ENCODE data around the gene HOMER1.

Gene HOMER1, protein sequence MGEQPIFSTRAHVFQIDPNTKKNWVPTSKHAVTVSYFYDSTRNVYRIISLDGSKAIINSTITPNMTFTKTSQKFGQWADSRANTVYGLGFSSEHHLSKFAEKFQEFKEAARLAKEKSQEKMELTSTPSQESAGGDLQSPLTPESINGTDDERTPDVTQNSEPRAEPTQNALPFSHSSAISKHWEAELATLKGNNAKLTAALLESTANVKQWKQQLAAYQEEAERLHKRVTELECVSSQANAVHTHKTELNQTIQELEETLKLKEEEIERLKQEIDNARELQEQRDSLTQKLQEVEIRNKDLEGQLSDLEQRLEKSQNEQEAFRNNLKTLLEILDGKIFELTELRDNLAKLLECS
- 6.3 to 66.6 (median 34.5) reads per million in 9 experiments for total RNA-seq

DNA sequence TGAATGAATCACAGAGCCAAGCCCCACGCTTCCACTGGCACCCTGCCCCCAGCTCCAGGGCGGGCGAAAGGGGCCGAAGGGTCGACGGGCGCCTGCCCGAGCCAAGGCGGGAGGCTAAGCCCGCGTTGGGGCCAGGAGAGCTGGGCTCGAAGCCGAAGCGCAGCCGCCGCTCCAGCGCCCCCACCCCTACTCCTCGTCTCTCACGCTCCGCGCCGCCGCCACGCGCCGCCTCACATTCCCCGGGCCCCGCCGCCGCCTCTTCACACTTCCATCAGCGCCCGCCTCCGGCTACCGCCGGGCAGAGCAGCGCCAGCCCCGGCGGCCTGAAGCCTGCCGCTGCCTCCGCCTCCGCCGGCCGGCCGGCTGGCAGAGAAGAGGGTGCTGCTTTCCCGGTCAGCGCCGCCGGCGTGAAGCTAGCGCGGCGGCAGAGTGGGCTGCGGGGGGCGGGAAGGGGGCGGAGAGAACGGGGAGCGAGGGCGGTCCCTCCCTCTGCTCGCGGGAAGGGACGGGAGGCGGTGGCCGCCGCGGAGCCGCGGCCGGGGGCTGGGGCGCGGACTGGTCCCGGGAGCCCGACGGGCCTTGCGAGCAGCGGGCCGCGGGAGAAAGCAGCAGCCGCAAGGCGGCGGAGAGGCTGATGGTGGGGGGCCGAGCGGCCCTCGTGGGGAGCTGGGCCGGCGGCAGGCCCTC lies at the start of gene HOMER1:
Gene HOMER1 (minus strand): TSS at position 431 of the 687 bp plus-strand sequence. CDS start 1,360 bp downstream, outside the sequence.
- peak; percentile 69 for ATAC-seq (replicated peaks)
- H3K4me1 Mint-ChIP-seq (ENCODE audit: low read depth in 2 of 2): peaks cover 13 to 15% of the 10 kb centered on the region in 2 donors
- no peaks in the 10 kb centered on the region for H3K27me3 Mint-ChIP-seq
- H3K36me3 Mint-ChIP-seq (ENCODE audit: insufficient read depth): peaks cover 18% of the 10 kb centered on the region
- DNase-seq: peak; percentile 63 to 72 (median 69)
- H3K4me3 Mint-ChIP-seq: peak within 1 kb of the TSS; percentile 94
- H3K27ac Mint-ChIP-seq: peak within 1 kb of the TSS; percentile 98 to 99
- H3K9me3 Mint-ChIP-seq: no peaks in the 10 kb centered on the region

DNA sequence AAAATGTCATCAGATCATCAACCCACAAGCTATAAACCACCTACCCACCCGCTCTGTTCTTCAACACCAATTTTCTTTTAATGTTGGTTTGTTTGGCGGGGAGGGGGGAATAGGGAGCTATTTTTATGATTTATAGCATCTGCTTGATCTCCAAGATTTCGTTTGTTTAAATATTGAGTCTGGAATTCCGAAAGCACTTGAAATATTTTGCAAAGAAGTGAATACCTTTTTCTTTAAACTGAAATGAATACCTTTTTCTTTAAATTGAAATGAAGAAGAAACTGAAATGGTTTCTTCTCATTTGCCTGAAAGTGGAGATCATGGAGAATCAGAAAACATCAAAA lies 49.3 kb upstream of the HOMER1 start:
- H3K4me3 Mint-ChIP-seq: no peak overlapping the region
- no peaks in the 10 kb centered on the region for H3K36me3 Mint-ChIP-seq (ENCODE audit: insufficient read depth)
- H3K9me3 Mint-ChIP-seq: no peaks in the 10 kb centered on the region
- ATAC-seq (replicated peaks) (no peak), DNase-seq (no peak)
- H3K27me3 Mint-ChIP-seq: no peaks in the 10 kb centered on the region
- peaks cover 9% of the 10 kb centered on the region in 2 donors for H3K4me1 Mint-ChIP-seq (ENCODE audit: low read depth in 2 of 2)
- no peak overlapping the region for H3K27ac Mint-ChIP-seq

DNA sequence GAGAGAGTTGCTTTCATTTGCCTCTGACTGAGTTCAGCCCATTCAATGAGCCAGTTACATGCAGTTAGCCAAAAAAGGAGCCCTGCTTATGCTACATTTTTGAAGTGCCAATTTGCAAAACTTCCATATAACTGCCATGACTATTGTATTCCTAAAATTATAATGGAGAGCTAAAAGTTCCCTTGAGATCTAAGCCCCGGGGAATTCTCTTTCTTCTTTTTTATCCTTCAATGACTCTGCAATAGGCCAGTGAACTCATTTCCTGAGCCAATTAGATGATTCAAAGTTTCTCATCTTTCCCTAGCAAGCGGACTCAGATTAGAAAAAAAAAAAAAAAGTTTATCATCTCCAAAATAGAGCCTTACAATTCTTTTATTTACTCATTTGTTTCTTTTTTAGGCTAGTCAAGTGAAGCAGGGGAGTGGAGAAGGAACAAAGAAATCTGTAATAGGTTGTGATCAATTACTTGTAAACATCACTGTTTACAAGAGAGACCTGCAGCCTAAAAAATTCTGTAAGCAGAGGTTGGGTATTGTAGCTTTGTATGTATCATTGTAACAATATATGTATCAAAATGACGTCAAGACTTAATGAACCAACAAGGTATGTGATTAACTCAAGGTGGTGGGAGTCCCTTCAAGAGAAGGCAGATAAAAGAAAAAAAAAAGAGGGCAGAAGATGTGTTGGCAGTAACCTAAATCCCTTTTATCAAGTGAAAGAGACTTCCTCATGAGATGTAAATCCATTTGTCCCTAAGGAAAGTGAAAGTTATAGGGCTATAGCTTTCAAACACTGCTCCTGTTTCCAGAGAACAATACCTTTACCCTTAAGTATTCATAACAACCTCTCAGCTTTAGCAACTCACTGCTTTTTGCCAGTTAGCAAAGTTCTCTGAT lies 48.7 kb upstream of the HOMER1 start:
- DNase-seq: no peak
- Mint-ChIP-seq H3K27me3 (no peaks in the 10 kb centered on the region), H3K27ac (no peak overlapping the region)

DNA sequence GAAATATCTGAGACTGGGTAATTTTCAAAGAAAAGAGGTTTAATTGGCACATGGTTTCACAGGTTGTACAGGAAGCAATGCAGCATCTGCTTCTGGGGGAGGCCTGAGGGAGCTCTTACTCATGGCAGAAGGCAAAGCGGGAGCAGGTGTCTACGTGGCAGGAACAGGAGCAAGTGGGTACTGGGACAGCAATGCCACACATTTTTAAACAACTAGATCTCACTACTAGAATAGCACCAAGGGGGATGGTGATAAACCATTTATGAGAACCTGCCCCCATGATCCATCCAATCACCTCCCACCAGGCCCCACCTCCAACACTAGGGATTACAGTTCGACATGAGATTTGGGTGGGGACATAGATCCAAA lies 47.6 kb upstream of the HOMER1 start:
- Mint-ChIP-seq H3K4me1 (ENCODE audit: low read depth in 2 of 2) (peaks cover 9% of the 10 kb centered on the region in 2 donors), H3K27me3 (peaks cover 0 to 6% of the 10 kb centered on the region in 2 donors), H3K27ac (peak overlapping the region; percentile 23 to 63), H3K9me3 (no peaks in the 10 kb centered on the region), H3K36me3 (ENCODE audit: insufficient read depth) (no peaks in the 10 kb centered on the region), H3K4me3 (no peak overlapping the region)
- DNase-seq (no peak), ATAC-seq (replicated peaks) (peak; percentile 8)

More for the DNA sequence above, 48.7 kb upstream of the HOMER1 start:
- ATAC-seq (replicated peaks): no peak
- H3K4me1 Mint-ChIP-seq (ENCODE audit: low read depth in 2 of 2): peaks cover 9% of the 10 kb centered on the region in 2 donors
- no peaks in the 10 kb centered on the region for H3K9me3 Mint-ChIP-seq
- no peaks in the 10 kb centered on the region for H3K36me3 Mint-ChIP-seq (ENCODE audit: insufficient read depth)
- no peak overlapping the region for H3K4me3 Mint-ChIP-seq

DNA sequence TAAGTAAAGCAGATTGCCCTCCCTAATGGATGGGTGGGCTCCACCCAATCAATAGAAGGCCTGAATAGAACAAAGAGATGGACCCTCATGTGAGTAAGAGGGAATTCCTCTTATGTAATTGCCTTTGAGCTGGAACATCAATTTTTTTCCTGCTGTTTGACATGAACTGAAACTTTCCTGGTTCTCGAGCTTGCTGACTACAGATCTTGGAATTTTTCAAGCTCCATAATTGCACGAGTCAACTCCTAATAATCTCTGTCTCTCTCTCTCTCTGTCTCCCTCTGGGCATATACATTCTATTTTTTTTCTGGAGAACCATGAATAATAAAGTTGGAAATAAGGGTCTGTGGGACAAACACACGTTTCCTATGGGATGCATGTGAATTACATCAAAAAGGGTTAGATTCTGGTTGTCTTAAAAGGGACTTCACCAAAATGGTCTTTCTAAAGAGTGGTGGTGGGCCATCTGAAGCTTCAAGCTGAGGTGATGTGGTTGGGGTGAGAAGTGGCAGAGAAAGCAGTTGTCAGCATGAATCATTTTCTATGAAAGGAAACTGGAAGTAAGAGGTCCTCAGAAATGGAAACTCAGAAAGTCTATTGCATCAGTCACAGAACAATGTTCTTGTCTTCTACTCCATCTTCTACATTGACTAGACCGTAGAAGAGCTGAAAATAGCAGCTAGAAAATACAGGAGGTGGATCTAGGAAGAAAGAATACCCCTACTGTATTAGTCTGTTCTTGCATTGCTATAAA lies 47.0 kb upstream of the HOMER1 start:
- DNase-seq (no peak), ATAC-seq (replicated peaks) (peak; percentile 39)
- peak overlapping the region; percentile 23 to 63 for H3K27ac Mint-ChIP-seq

DNA sequence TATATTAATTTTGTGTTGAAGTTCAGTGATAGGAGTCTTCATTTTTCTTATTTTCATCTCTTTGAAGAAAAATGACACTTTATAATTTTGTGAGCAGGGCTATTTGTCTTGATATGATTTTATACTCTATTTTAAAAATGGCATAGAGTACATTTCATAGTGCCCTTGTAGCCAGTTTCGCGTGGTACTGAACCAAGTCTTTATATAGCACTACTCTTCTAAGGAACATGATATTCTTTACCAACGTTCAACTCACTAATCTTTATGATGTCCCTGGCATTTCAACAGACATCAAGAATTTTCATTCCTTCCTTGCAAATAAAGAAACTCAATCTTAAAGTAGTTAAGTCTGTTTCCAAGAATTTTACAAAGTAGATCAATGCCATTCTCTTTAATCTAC lies 41.5 kb upstream of the HOMER1 start:
- DNase-seq: no peak
- no peak overlapping the region for H3K4me3 Mint-ChIP-seq
- H3K4me1 Mint-ChIP-seq (ENCODE audit: low read depth in 2 of 2): peaks cover 0 to 4% of the 10 kb centered on the region in 2 donors
- no peaks in the 10 kb centered on the region for H3K9me3 Mint-ChIP-seq
- no peak for ATAC-seq (replicated peaks)
- no peak overlapping the region for H3K27ac Mint-ChIP-seq
- peaks cover 0 to 6% of the 10 kb centered on the region in 2 donors for H3K27me3 Mint-ChIP-seq
- H3K36me3 Mint-ChIP-seq (ENCODE audit: insufficient read depth): no peaks in the 10 kb centered on the region

More for the DNA sequence above, 47.0 kb upstream of the HOMER1 start:
- Mint-ChIP-seq H3K4me3 (no peak overlapping the region), H3K4me1 (ENCODE audit: low read depth in 2 of 2) (peaks cover 9% of the 10 kb centered on the region in 2 donors), H3K36me3 (ENCODE audit: insufficient read depth) (no peaks in the 10 kb centered on the region), H3K27me3 (peaks cover 0 to 6% of the 10 kb centered on the region in 2 donors), H3K9me3 (no peaks in the 10 kb centered on the region)

DNA sequence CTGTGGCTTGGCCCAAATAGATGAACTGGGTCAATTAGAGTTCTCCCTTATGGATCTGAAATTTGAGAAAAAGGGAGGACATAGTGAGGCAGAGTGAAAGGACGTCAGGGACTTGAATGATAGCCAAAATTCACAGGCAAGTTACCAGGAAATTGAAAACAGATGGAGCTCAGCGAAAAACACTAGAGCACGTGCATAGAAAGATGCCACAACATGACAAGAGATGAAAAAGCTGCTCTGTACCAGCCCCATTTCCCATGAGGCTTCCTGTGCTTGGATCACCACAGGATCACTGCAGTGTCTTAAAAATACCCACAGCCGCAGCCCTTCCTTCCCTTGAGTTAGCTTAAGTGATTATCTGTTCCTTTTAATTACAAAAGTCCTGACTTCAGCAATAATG lies 39.0 kb upstream of the HOMER1 start:
- H3K4me1 Mint-ChIP-seq (ENCODE audit: low read depth in 2 of 2): peaks cover 0 to 2% of the 10 kb centered on the region in 2 donors
- H3K9me3 Mint-ChIP-seq: no peaks in the 10 kb centered on the region
- no peak overlapping the region for H3K27ac Mint-ChIP-seq
- no peak for ATAC-seq (replicated peaks)
- no peaks in the 10 kb centered on the region for H3K36me3 Mint-ChIP-seq (ENCODE audit: insufficient read depth)
- DNase-seq: no peak
- no peak overlapping the region for H3K4me3 Mint-ChIP-seq
- H3K27me3 Mint-ChIP-seq: peaks cover 0 to 6% of the 10 kb centered on the region in 2 donors

DNA sequence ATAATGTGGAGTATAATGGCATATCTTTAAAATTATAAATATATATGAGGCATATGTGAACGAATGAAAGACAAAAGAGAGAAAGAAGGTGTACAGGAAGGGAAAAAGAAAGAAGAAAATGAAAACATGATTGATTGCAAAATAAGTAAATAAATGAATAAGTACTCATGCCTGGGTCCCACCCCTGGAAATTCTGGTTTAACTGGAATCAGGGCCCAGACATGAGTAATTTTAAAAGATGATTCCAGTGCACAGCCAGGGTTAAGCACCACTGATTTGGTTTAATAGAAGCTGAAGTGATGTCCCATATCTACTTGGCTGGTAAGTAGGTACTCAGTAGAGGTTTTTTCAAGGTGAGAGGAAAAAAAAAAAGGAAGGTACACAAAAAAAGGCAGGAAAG lies 34.0 kb upstream of the HOMER1 start:
- Mint-ChIP-seq H3K9me3 (no peaks in the 10 kb centered on the region), H3K36me3 (ENCODE audit: insufficient read depth) (no peaks in the 10 kb centered on the region), H3K4me1 (ENCODE audit: low read depth in 2 of 2) (peaks cover 0 to 2% of the 10 kb centered on the region in 2 donors), H3K27me3 (no peaks in the 10 kb centered on the region), H3K27ac (no peak overlapping the region), H3K4me3 (no peak overlapping the region)
- no peak for ATAC-seq (replicated peaks)
- no peak for DNase-seq

DNA sequence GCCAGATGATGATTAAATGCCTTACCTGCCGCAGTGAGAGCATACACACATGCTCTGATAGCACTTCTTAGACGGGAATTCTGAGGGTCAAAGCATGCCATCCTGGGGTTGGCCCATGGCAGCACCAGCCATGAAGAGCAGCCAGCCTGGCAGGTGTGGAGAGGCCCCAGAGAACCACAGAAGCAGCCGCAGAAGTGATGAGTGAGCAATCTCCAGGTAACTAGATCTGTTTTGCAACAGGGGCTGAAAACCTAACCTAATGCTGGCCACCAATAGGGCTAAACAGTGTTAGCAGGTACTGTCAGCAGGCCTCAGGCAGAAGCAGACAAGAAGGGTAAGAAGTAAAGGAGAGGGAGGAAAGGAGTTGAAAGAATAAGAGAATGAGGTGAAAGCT lies 33.5 kb upstream of the HOMER1 start:
- Mint-ChIP-seq H3K27me3 (no peaks in the 10 kb centered on the region), H3K36me3 (ENCODE audit: insufficient read depth) (no peaks in the 10 kb centered on the region), H3K27ac (no peak overlapping the region), H3K4me1 (ENCODE audit: low read depth in 2 of 2) (no peaks in the 10 kb centered on the region), H3K9me3 (no peaks in the 10 kb centered on the region), H3K4me3 (no peak overlapping the region)
- DNase-seq: no peak
- no peak for ATAC-seq (replicated peaks)

DNA sequence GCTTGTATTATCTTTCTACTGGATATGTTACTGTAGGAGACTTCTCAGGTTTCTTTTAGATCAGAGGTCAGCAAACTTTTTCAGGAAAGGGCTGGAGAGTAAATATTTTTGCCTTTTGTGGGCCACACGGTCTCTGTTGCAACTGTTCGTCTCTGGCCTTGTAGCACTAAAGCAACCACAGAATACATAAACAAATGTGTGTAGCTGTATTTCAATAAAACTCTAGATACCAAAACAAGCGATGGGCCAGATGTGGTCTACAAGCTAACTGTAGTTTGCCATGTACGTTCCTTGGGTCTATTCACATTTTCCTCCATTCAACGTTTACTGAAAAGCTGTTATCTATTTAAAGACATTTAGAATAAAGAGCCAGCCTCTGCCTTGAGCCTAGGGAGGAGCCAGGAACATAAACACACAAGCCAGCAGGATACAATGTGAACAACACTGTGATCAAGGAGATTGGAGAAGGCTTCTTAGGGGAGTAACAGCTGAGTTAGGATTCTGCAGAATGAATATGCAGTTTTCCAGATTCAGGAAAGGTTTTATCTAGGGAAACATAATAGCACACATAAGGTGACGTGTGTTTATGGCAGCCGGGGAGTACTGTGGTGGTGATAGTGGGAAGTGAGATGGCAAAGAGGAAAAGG lies 33.0 kb upstream of the HOMER1 start:
- Mint-ChIP-seq H3K27me3 (no peaks in the 10 kb centered on the region), H3K36me3 (ENCODE audit: insufficient read depth) (no peaks in the 10 kb centered on the region), H3K4me3 (no peak overlapping the region)

DNA sequence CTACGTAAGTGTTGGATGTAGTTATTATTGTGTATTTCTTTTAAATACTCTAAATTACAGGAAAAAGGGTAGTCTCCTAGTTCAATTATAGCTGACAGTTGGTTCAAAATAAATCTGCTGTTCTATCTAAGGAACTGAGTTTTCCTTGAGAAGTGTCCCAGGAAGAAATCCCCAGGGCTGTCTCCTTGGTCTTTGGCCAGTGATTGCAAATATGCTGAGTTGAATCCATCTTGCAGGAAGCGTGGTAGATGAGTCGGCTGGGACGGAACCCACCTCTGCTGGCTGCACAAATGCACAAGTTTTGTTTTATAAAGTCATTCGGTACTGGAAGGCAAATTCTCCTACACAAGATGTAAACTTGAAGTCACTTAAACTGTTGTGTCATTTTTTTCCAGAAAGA lies 30.2 kb upstream of the HOMER1 start:
- H3K36me3 Mint-ChIP-seq (ENCODE audit: insufficient read depth): no peaks in the 10 kb centered on the region

More for the DNA sequence above, 33.0 kb upstream of the HOMER1 start:
- ATAC-seq (replicated peaks) (no peak), DNase-seq (no peak)
- Mint-ChIP-seq H3K4me1 (ENCODE audit: low read depth in 2 of 2) (no peaks in the 10 kb centered on the region), H3K9me3 (no peaks in the 10 kb centered on the region), H3K27ac (no peak overlapping the region)

DNA sequence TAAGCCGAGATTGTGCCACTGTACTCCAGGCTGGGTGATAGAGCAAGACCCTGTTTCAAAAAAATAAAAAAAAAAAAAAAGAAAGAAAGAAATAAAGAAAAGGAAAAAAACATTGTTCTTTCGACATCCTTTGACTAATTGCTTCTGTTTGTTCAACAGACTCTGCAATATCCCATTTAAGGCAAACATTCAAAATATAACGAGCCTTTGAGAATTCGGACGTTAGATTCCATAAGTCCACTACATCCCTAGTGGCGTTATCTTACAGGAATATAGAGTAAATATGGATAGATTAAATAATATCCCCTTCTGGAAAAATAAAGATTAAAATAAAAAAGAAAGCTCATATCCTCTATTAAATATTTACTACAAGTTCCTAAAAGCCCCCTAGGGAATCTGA lies 27.0 kb upstream of the HOMER1 start:
- H3K4me3 Mint-ChIP-seq: no peak overlapping the region
- ATAC-seq (replicated peaks) (no peak), DNase-seq (no peak)
- no peaks in the 10 kb centered on the region for H3K4me1 Mint-ChIP-seq (ENCODE audit: low read depth in 2 of 2)
- peaks cover 9 to 14% of the 10 kb centered on the region in 2 donors for H3K27me3 Mint-ChIP-seq
- no peak overlapping the region for H3K27ac Mint-ChIP-seq
- H3K36me3 Mint-ChIP-seq (ENCODE audit: insufficient read depth): no peaks in the 10 kb centered on the region
- no peaks in the 10 kb centered on the region for H3K9me3 Mint-ChIP-seq

More for the DNA sequence above, 30.2 kb upstream of the HOMER1 start:
- Mint-ChIP-seq H3K27ac (no peak overlapping the region), H3K4me1 (ENCODE audit: low read depth in 2 of 2) (no peaks in the 10 kb centered on the region), H3K4me3 (no peak overlapping the region), H3K27me3 (no peaks in the 10 kb centered on the region), H3K9me3 (no peaks in the 10 kb centered on the region)
- DNase-seq (no peak), ATAC-seq (replicated peaks) (no peak)
